ENCODE measurements around the gene MINDY3.

GRCh38 chr10:15804109-15804508 lies 56.2 kb downstream of the MINDY3 start:
- TF ChIP-seq CTCF (IDR thresholded peaks at IDR 0.05) (no peak), EZH2 (IDR thresholded peaks at IDR 0.05; ENCODE audit: borderline replicate concordance, insufficient read depth, low read depth, low read length, poor library complexity, severe bottlenecking) (no peak)
